HG03439 (cell line): Measurements from ENCODE around the gene GBX1.

Experiments
- ATAC-seq: cut with Tn5 transposase; IDR thresholded peaks from one replicate; pipeline ENCODE4 v1.9.1; 2021; ENCODE audit warnings: mild to moderate bottlenecking, moderate library complexity; ENCODE audit not compliant: unreplicated experiment

GBX1 gene

DNA sequence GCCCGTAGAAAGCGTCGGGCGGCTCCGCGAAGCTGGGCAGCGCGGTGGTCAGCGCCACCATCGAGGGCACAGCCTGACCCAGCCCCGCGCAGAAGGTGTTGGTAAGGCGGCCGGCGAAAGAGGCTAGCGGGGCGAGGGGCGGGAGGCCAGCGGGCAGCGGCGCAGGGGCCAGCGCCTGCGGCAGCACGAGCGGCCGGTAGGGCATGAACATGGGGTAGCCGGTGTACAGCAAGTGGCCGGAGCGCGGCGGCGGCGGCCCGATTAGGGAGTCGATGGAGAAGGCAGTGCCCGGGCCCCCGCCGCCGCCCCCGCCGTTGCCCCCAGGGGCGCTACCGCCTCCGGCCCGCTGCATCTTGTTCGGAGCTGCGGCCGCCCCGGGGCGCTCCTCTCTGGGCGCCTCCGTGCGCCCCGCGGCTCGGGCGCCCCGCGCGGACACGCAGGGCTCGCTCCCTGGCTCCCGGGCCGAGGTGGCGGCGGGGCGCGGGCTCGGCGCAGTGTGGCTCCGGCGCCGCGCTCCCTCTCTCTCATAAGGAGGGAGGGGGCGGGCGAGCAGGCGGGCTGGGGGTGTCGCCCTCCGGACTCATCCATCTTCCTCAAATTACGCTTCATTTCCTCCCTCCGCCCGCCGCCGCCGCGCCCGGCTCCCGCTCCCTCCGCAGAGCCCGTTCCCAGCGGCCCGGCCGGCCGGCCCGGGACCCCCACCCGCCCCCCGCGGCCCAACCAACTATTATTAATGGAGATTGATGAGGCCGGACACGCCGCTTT lies at the start of gene GBX1:
GBX1 (minus strand) TSS at position 498 of the 765 bp plus-strand sequence; CDS start at position 352, 146 bp downstream.
- no peak for ATAC-seq

DNA sequence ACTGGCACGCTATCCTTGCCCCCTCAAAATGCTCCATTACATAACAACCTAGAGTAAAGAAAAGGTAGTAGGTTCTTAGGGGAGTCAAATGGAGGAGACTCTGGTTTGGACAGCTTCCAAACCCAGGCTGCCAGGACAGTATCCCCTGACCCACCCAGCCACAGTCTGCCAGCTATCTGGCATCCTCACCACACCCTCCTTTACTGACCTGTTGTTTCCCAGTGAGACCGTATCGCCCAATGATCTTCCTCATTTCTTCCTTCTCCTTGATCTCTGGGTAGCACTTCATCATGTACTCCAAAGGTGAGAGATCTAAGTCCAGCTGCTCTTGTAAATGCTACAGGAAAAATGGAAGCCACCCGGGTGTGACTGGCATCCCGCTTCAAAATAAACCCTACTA lies 47.9 kb upstream of the GBX1 start:
- ATAC-seq, result no peak

DNA sequence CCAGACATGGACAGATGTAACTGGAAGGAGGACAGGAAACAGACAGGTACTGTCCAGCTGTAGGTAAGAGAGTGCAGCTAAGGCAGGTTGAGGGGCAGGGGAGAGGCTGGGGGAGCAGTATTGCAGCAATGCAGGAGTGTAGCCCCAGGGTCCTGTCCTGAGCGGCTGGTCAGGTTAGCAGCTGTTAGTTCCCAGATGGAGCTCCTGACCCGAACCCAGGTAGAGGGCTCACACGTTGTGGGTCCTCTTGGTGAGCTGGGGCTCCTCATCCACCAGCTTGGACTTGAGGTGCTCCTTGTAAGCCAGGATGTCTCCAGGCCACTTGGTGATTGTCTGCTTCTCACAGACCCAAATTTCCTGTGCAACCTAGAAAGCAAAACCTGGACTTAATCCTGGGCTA lies 46.3 kb upstream of the GBX1 start:
- ATAC-seq, result no peak

DNA sequence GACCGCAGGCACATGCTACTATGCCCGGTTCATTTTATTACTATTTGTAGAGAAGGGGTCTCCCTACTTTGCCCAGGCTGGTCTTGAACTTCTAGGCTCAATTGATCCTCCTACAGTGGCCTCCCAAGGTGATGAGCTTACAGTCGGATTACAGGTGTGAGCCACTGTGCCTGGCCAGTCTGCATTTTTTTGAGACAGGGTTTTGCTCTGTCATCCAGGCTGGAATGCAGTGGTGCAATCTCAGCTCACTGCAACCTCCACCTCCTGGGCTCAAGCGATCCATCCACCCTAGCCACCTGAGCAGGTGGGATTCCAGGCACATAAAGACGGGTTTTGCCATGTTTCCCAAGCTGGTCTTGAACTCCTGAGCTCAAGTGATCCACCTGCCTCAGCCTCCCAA lies 45.1 kb upstream of the GBX1 start:
- no peak for ATAC-seq

DNA sequence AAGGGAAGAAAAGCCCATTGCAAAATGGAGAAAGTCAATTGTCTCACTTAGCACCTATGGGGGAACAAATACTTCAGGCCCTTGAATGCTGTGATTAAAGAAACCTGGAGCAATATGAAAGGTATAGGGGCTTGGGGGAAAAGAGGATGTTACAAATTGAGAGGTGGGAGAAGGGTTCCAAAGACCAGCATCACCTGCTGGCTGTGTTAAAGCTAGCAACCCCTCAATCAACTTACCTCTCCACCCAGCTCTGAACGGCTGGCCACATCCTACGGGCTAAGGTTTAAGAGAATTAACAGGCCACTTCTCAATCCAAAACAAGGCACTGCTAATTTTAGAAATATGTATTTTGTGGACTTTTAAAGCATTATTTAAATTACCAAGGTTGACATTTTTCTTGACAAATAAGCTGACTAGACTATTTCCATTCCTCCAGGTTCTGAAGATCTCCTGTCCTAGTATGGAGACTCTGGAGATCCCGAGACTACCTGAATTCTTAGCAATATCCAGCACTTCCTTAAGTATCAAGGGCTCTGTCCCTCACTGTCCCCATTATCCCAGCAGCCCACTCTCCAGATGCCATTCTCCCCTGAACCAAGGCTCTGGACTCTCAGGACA lies 43.8 kb upstream of the GBX1 start:
- ATAC-seq, result no peak

DNA sequence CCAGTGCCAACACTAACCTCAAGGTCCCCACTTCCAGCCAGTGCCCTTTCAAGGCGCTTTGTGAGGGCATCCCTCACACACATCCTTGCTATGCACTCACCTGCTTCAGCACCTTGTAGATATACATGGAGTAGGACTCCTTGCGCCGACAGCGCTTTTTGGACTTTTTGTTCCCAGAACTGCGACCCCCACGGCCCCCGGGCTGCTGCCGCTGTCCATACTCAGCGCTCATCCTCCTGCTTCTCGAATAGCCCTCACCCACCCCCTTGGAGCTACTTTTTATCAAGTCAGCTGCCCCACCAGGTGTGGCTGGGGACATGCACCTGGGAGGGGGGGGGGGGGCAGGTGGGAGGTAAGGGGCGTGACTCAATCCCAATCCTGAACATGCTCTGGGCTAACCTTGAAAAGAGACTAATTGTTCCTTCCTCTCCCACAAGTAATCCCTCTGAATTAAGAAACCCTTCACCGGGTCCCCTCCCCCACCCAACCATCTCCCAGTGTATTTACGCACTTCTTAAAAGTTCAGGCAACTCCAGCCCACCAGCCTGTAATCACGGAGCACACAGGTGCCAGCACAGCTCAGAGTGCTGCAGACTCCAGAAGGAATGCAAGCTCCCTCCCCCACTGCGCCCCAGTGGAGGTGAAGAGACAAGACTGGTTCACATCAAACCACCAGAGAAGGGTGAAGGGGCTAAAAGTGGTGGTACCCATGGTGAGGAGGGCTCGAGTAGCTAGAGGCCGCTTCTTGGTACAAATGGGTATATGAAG lies 42.8 kb upstream of the GBX1 start, which contains the start of gene H2BK1:
H2BK1 (minus strand) TSS at position 402 of the 768 bp plus-strand sequence; CDS start at position 232, 170 bp downstream.
- ATAC-seq, result no peak

DNA sequence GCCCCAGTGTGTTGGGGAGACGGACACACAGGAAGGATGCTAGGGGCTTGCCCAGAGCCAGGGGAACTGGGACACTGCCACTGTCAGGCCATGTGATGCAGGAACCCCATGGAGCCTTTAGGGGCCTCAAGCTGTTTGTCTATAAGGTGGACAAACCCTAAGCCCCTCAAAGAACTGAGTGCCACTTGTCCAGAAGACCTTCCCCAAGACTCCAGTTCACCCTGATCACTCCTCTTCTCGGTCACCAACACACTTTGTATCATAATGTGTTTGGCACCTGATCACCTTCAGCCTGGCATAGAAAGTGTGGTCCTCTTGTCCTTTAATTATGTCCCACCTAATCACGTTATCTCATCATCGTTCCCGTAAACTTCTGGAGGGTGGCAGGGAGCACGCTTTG lies 42.1 kb upstream of the GBX1 start:
- ATAC-seq, result no peak

DNA sequence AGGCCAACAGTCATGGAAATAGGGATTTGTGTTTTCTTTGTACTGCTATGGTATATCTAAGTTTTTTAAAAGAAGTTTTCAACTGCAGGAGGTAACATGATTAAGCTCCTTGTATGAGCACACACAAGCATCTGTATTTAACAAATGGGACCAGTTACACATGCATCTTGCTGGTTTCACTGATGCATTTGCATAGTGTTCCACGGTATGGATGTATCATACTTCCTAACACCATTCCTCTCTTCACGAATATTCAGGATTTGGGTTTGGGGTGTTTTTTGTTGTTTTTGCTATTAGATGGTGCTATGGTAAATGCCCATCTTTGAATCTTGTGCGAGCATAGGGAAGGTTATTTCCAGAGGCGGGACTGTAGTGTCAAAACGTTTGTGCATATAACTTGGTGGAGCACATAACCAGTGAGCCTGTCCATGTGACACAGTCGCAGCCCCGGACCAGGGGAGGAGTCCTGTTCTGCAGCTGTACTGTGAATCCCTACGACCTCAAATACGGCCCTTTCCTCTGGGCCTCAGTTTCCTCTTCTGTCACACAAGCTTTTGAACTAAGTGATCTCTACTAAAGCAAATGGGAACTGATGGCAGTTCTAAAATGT lies 40.9 kb upstream of the GBX1 start:
- ATAC-seq, result no peak

DNA sequence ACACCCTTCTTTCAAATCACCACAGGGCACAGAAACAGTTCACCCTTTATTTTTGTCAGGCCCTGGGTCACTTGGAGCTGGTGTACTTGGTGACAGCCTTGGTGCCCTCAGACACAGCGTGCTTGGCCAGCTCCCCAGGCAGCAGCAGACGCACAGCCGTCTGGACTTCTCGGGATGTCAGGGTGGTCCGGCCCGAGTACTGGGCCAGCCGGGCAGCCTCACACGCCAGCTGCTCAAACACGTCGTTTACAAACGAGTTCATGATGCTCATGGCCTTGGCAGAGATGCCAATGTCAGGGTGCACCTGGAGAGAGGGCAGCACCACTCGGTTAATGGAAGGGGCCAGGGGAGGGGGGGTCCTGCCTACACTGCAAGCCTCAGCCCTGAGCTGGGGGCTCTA lies 40.3 kb upstream of the GBX1 start:
- no peak for ATAC-seq

DNA sequence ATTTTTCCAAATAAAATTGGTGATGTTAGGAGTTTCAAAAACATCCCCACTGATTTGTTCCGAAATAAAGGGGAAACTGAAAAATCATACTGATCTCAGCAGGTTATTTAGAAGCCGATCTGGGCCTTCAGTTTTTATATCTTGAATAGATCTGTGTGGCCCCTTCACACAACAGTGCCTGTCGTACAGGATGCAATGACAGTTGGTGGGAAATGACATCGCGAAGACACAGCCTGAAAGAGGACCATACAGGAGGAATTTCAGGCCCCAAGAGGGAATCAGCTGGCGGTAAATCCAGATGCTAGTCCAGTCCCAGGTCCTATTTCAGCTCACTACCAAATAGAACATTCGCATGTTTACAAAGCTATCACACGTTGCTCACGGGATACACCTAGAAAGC lies 39.8 kb upstream of the GBX1 start:
- ATAC-seq, result no peak

DNA sequence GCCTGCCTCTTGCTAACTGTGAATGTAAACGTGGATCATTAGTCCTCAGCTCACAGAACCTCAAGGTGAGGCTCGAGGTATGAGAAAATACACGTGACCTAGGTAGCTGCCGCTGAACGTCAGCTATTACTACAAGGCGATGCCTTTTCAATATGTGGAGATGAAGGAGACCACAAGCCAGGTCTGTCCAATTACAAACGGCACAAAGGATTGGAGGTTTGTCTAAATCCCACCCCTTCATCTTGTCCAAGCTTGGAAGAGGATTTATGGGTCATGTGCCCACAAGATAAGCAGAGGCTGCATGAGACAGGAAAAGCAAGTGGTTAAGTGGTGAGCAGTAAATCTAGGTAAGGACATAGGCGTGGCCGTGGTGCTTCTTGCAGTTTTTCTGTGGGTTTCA lies 39.4 kb upstream of the GBX1 start:
- no peak for ATAC-seq

DNA sequence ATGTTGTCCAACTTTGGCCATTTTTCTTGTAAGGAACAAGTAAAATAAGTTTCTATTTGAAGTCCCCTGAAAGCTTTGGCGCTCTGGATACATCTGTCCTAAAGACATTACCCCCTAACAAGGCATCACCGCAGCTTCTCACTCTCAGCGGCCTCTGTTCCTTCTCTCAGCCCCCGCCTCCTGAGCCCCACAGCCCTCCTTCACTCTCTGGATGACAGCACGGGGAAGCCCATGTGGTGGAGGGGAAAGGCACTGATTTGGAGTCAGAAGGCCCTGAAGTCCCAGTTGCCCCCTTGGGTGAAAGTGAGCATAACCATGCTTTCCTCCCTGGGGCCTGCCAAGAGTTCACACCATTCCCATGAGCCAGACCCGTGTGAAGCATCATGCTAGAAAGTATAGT lies 38.2 kb upstream of the GBX1 start:
- ATAC-seq, result no peak

DNA sequence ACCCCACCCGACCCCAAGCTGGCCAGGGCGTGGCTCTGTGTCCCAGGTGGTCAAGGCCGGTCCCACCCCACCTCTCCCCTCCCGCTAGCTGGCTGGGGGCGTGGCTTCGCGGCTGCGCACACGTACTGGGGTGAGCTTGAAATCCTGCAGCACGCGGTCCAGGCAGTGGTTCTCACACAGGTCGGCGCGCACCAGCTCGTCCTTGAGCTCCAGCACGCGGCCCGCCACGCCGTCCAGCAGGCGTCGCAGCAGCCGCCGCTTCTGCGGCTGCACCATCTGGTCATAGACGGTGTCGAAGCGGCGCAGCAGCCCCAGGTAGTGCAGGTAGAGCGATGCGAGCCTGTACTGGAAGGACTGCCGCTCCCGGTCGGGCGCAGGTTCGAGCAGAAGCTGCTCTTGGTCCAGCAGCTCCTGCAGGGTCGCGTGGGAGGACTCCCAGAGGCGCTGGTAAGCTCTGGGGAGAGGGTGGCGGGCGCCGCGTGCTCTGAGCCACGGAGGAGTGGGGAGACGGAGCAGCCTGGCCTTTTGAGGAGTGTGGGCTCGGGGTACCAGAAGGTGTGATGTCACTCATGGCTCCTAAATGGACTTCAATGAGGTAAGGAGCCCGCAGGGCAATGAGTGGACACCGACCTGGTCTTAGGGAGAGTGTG lies 37.0 kb upstream of the GBX1 start:
- no peak for ATAC-seq

DNA sequence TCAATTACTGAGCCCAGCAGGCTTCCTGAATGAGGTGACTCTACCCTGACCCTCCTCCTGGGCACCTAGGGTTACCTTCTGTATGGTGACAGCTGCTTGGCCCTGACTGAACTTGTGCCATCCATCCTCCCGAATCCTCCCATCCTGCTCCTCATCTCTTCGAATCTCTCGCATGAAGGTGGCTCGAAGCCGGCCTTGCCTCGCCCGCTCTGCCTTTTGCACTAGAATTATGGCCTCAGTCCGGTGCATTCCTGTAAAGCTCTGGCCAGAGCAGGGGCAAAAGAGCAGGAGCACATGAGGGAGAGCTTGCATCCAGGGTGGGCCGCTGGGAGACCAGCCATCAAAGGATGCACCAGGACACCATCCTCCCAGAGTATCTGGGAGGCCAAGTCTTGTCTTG lies 35.3 kb upstream of the GBX1 start:
- no peak for ATAC-seq

DNA sequence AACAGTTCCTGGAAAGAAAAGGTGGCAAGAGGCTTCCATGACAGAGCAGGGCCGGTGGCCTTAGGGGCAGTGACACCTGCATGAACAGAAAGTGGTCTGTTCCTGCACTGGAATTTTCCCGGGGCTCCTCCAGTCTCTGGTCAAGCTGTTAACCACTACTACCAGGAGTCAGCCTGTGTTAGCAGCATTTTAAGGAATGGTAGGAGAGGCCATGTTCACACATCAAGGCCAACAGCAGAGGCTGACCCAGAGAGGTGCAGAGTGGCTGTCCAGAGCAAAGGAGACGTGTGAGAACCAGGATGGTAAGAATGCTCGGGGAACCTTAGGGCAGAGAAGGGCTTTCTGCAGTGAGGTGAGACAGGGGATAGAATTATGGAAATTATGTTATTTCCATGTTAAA lies 34.3 kb upstream of the GBX1 start:
- ATAC-seq, result no peak

DNA sequence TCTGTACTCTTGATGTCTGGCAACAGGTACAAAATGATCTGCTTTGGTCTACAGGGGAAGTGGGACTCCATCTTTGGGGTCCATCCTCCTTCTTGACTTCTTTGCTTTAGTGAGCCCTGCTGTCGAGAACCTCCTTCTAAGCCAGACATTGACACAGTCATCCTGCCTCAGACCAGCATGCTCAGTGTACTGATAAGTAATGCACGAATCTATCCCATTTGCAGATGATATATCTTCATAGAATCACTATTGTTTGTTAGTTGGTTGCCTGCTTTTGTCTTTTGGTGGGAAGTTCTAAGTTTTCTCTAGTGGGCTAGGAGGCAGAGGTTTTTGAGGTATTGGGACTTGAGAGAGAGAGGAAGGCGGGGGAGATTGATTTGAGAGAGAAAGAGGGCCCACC lies 33.9 kb upstream of the GBX1 start:
- ATAC-seq, result no peak

DNA sequence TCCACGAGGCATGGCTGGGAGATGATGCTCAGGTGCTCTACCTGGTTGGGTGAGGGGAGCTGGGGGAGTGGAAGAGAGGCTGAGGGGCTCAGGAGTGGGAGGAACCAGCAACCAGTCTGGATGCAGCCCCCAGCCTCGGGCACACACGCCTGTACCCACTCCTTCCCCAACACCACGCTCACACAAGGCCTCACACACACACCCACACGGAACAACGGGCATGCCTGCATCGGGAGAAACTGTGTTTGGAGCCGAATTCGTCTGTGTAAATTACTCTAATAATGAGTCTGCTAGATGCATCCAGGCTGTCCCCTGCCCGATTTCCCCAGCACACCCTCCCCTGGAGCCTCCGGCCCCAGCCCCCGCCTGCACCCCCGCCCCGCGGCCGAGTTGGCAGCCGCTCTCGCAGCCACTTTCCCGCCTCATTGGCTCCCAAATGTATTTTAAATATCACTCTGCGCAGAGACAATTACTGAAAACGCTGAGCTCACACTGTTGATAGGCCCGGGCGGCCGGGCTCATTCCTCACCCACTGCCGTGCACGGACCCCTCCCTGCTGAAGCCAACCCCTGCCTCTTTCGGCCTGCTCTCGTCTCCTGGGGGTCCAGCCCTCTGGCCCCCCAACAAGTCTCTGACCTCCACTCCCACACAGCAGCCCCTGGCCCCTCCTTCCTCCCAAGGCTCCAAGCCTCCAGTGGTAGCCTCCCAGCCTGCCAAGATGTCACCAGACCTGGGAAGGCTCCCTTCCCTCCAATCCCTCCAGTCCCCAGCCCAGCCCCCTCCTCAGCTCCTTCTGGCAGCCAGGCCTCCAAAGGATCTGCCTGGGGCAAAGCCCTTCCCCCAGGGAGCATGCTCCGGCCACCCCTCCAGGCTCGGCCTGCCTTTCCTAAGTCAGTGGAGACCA lies 31.7 kb upstream of the GBX1 start:
- ATAC-seq, result no peak

DNA sequence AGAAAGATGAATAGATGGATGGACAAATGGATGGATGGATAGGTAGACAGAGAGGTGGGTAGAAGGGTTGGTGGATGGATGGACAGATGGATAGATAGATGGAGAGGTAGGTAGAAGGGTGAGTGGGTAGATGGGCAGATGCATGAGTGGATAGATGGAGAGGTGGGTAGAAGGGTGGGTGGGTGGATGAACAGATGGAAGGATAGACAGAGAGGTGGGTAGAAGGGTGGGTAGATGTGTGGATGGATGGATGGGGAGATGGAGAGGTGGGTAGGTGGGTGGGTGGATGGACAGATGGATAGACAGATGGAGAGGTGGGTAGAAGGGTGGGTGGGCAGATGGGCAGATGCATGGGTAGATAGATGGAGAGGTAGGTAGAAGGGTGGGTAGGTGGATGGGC lies 30.4 kb upstream of the GBX1 start:
- ATAC-seq, result no peak

DNA sequence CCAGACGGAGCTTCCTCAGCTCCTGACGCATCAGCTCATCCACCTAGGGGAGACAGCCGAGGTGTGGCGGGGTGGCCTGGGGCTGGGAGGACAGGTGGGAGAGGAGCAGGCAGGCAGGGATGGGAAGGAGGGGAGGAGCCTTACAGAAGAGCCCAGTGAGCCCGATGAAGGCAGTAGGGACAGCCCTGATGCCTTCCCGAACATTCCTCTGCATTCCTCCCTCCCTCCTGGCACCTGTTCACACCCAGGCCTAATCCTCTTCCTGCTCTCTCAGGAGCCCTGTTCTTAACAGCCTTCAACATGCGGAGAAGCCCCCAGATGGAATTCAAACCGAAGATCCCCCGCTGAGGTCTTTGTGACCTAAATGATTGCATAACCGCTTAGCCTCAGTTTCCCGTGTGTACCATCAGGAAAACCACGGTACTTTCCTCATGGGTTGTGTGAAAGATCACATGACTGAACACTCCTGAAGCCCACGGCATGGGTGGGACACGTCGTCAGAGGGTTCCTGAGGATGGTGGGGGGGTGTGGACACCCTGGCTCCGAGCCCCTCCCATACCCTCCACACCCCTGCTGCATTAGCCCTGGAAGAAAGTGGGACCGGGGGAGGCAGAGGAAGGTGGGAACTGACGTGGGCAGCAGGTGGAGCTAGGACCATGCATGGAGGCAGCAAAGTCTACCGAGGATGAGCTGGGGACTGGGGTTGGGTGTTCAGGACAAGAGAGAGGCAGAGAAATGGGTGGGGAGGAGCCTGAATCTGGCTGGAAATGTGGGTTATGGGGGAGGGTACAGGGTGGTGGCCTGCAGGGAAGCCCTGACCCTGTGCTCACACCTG lies 28.3 kb upstream of the GBX1 start:
- no peak for ATAC-seq
